ENCODE results near the gene SUCLG1. TPM values are rescaled to one million over a fixed set of nuclear protein-coding genes. Genes with fewer than 3 reads are reported as not detected.
A peak's percentile ranks its signal among the peaks of the same experiment; 100 is the strongest.

SUCLG1 gene
- total RNA-seq, 1 donor from 2014 or later: 50.6 TPM

GRCh38 chr2:84494070-84494469 lies 35.0 kb upstream of the SUCLG1 start:
- Mint-ChIP-seq H3K4me3 (ENCODE audit: unreplicated experiment) (no peak overlapping the region), H3K27ac (ENCODE audit: unreplicated experiment) (no peak overlapping the region), H3K9me3 (ENCODE audit: unreplicated experiment) (no peaks in the 10 kb centered on the region), H3K36me3 (ENCODE audit: low read depth, unreplicated experiment) (no peaks in the 10 kb centered on the region), H3K27me3 (ENCODE audit: low read depth, unreplicated experiment) (no peaks in the 10 kb centered on the region), H3K4me1 (ENCODE audit: low read depth, unreplicated experiment) (peaks cover 5% of the 10 kb centered on the region)
- DNase-seq (ENCODE audit: low read depth) (peak; percentile 42), FAIRE-seq (no peak)
- Histone ChIP-seq H4K20me1 (ENCODE audit: insufficient read depth, low read length) (no peaks in the 10 kb centered on the region), H3K27me3 (ENCODE audit: insufficient read depth, low read length) (no peaks in the 10 kb centered on the region), H3K9me3 (ENCODE audit: insufficient read depth, low read depth, low read length) (no peaks in the 10 kb centered on the region), H3K4me2 (ENCODE audit: low read length) (peak overlapping the region; percentile 61), H2AFZ (ENCODE audit: low read depth, low read length) (peak overlapping the region; percentile 25), H3K36me3 (ENCODE audit: insufficient read depth, low read length) (no peaks in the 10 kb centered on the region), H3K27ac (ENCODE audit: low read depth, low read length) (peak overlapping the region; percentile 76), H3K4me1 (ENCODE audit: insufficient read depth, low read length) (peaks cover 12% of the 10 kb centered on the region), H3K9ac (ENCODE audit: low read length) (peak overlapping the region; percentile 51), H3K79me2 (ENCODE audit: insufficient read depth, low read length) (no peaks in the 10 kb centered on the region), H3K4me3 (ENCODE audit: insufficient read depth, low read depth, low read length) (no peak overlapping the region)
- TF ChIP-seq CTCF (IDR thresholded peaks at IDR 0.05; ENCODE audit: insufficient read depth, low read depth, low read length): no peak
- TF ChIP-seq EZH2 (IDR thresholded peaks at IDR 0.05; ENCODE audit: insufficient read depth, low read length): no peak

DNA sequence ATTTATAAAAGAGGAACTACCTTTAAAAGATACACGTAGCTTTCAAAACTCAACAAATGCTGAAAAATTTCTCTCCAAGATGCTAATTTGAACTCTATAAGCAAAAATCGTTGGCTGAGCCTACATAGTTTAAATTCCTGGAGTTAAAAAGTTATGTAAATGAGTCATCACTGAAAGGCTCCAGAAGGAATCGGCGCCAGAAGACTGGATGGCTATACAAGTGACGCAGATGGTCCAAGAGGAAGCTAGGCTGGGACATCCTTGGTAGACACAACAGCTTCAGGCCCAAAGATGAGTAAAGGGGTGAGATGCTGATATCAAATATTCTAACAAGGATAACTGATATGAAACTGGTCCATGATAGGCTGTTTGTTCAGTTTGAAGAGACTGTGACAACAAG lies 34.4 kb upstream of the SUCLG1 start:
- peak overlapping the region; percentile 76 for H3K27ac ChIP-seq (ENCODE audit: low read depth, low read length)
- Mint-ChIP-seq H3K27me3 (ENCODE audit: low read depth, unreplicated experiment) (no peaks in the 10 kb centered on the region), H3K36me3 (ENCODE audit: low read depth, unreplicated experiment) (no peaks in the 10 kb centered on the region), H3K4me1 (ENCODE audit: low read depth, unreplicated experiment) (peaks cover 5% of the 10 kb centered on the region), H3K4me3 (ENCODE audit: unreplicated experiment) (no peak overlapping the region), H3K9me3 (ENCODE audit: unreplicated experiment) (no peaks in the 10 kb centered on the region), H3K27ac (ENCODE audit: unreplicated experiment) (peak overlapping the region; percentile 20)
- H3K9ac ChIP-seq (ENCODE audit: low read length): peak overlapping the region; percentile 51
- H3K27me3 ChIP-seq (ENCODE audit: insufficient read depth, low read length): no peaks in the 10 kb centered on the region
- H3K36me3 ChIP-seq (ENCODE audit: insufficient read depth, low read length): no peaks in the 10 kb centered on the region
- no peaks in the 10 kb centered on the region for H3K79me2 ChIP-seq (ENCODE audit: insufficient read depth, low read length)
- TF ChIP-seq CTCF (IDR thresholded peaks at IDR 0.05; ENCODE audit: insufficient read depth, low read depth, low read length) (no peak), EZH2 (IDR thresholded peaks at IDR 0.05; ENCODE audit: insufficient read depth, low read length) (no peak)
- FAIRE-seq: peak; percentile 68
- H3K4me1 ChIP-seq (ENCODE audit: insufficient read depth, low read length): peaks cover 12% of the 10 kb centered on the region
- no peaks in the 10 kb centered on the region for H4K20me1 ChIP-seq (ENCODE audit: insufficient read depth, low read length)
- H3K9me3 ChIP-seq (ENCODE audit: insufficient read depth, low read depth, low read length): no peaks in the 10 kb centered on the region
- H2AFZ ChIP-seq (ENCODE audit: low read depth, low read length): peak overlapping the region; percentile 25
- no peak overlapping the region for H3K4me3 ChIP-seq (ENCODE audit: insufficient read depth, low read depth, low read length)
- H3K4me2 ChIP-seq (ENCODE audit: low read length): peak overlapping the region; percentile 61
- peak; percentile 92 for DNase-seq (ENCODE audit: low read depth)

DNA sequence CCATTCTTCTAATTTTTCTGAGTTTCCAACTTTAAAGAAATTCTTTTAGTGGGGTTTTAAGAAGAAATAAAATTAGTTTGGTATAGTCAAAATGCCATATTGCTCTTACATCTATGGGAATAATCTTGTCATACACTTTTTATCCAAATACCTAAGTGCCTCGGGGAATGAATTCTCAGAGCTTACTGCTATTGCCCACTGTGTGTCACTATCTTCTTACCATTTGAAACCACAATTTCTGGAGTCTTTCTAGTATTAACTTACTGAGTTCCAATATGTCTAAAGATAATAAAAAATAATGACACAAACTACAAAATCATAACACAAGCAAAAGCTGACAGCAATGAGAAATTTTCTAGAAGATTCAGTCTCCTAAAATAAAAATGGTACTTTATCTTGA lies 33.5 kb upstream of the SUCLG1 start:
- Mint-ChIP-seq H3K27me3 (ENCODE audit: low read depth, unreplicated experiment) (no peaks in the 10 kb centered on the region), H3K4me1 (ENCODE audit: low read depth, unreplicated experiment) (peaks cover 7% of the 10 kb centered on the region), H3K36me3 (ENCODE audit: low read depth, unreplicated experiment) (no peaks in the 10 kb centered on the region), H3K9me3 (ENCODE audit: unreplicated experiment) (no peaks in the 10 kb centered on the region), H3K27ac (ENCODE audit: unreplicated experiment) (no peak overlapping the region), H3K4me3 (ENCODE audit: unreplicated experiment) (no peak overlapping the region)
- H3K4me1 ChIP-seq (ENCODE audit: insufficient read depth, low read length): peaks cover 12% of the 10 kb centered on the region
- H3K27me3 ChIP-seq (ENCODE audit: insufficient read depth, low read length): no peaks in the 10 kb centered on the region
- H2AFZ ChIP-seq (ENCODE audit: low read depth, low read length): no peak overlapping the region
- peak; percentile 13 for FAIRE-seq
- no peak overlapping the region for H3K4me2 ChIP-seq (ENCODE audit: low read length)
- H3K9me3 ChIP-seq (ENCODE audit: insufficient read depth, low read depth, low read length): no peaks in the 10 kb centered on the region
- H3K36me3 ChIP-seq (ENCODE audit: insufficient read depth, low read length): no peaks in the 10 kb centered on the region
- TF ChIP-seq EZH2 (IDR thresholded peaks at IDR 0.05; ENCODE audit: insufficient read depth, low read length) (no peak), CTCF (IDR thresholded peaks at IDR 0.05; ENCODE audit: insufficient read depth, low read depth, low read length) (peak; percentile 19)
- H3K27ac ChIP-seq (ENCODE audit: low read depth, low read length): no peak overlapping the region
- no peak for DNase-seq (ENCODE audit: low read depth)
- no peaks in the 10 kb centered on the region for H3K79me2 ChIP-seq (ENCODE audit: insufficient read depth, low read length)
- H3K9ac ChIP-seq (ENCODE audit: low read length): no peak overlapping the region
- no peak overlapping the region for H3K4me3 ChIP-seq (ENCODE audit: insufficient read depth, low read depth, low read length)
- no peaks in the 10 kb centered on the region for H4K20me1 ChIP-seq (ENCODE audit: insufficient read depth, low read length)

Data from astrocyte (in vitro differentiated cells and primary cell).